GM12878 (cell line): ENCODE measurements around the gene RBSN. TPM values are rescaled to one million over a fixed set of nuclear protein-coding genes. Genes with fewer than 3 reads are reported as not detected.

Source experiments
- ATAC-seq: fragments of 200-7000 bp; cut with Tn5 transposase; 3 replicates; pipeline ENCODE4 v1.9.1; 2020; ENCODE audit warnings: mild to moderate bottlenecking, moderate library complexity
- BruUV-seq: library from RNA; stranded (reverse); fragments of 400-500 nt; replicated peaks from 2 replicates; lab custom pipeline; 2021; lab: Mats Ljungman, UMichigan
- CTCF ChIA-PET: fragments of 300-600 bp; sonication (Branson Sonifier 250); formaldehyde crosslinking; extraction: SDS; loops from one replicate; lab custom pipeline; 2021; ENCODE audit warnings: inconsistent platforms; lab: Yijun Ruan, JAX
- POLR2A ChIA-PET: fragments of 350-600 bp; formaldehyde crosslinking; extraction: SDS; loops from one replicate; lab custom pipeline; 2021; ENCODE audit warnings: inconsistent platforms; lab: Charles Lee
- RAD21 ChIA-PET: fragments of 300-600 bp; sonication (Branson Sonifier 250); formaldehyde crosslinking; loops from one replicate; lab custom pipeline; 2023; ENCODE audit warnings: antibody characterized with exemption; ENCODE audit not compliant: unreplicated experiment; lab: Charles Lee
- SMC1A ChIA-PET: fragments of 300-600 bp; sonication (Branson Sonifier 250); formaldehyde crosslinking; loops from one replicate; lab custom pipeline; 2023; ENCODE audit not compliant: unreplicated experiment, uncharacterized antibody; lab: Charles Lee
- DNase-seq: peaks from one replicate; pipeline ENCODE4 v3.0.0-alpha.2; 2011; ENCODE audit warnings: low read depth, low spot score
- FAIRE-seq: peaks from 3 replicates; lab custom pipeline; 2011; peaks lifted over from hg19 to GRCh38; lab: Jason Lieb, UNC
- H2AFZ ChIP-seq: 2 replicates; pipeline ENCODE4 v1.6.0; 2011; ENCODE audit warnings: low read depth, low read length, control low read depth; ENCODE audit not compliant: control insufficient read depth
- H3K27ac ChIP-seq: 2 replicates; pipeline ENCODE4 v1.5.1; 2011; ENCODE audit warnings: control low read depth; ENCODE audit not compliant: control insufficient read depth, insufficient read depth
- H3K27me3 ChIP-seq, 2 experiments: replicated peaks in 1 of 2; 2 replicates each; pipeline versions ENCODE4 v1.6.0 to v1.6.1; 2011; ENCODE audit warnings: low read length in 1 of 2; ENCODE audit not compliant: control insufficient read depth in 2 of 2, insufficient read depth in 2 of 2
- H3K36me3 ChIP-seq, 2 experiments: 2 replicates each; pipeline ENCODE4 v1.5.1; 2011; ENCODE audit warnings: low read length in 1 of 2; ENCODE audit not compliant: control insufficient read depth in 2 of 2, insufficient read depth in 2 of 2
- H3K4me1 ChIP-seq: 2 replicates; pipeline ENCODE4 v1.6.1; 2011; ENCODE audit warnings: mild to moderate bottlenecking, low read length, moderate library complexity, mixed read lengths; ENCODE audit not compliant: control insufficient read depth, insufficient read depth
- H3K4me2 ChIP-seq: 2 replicates; pipeline ENCODE4 v1.6.0; 2011; ENCODE audit warnings: control low read depth; ENCODE audit not compliant: control insufficient read depth, insufficient read depth
- H3K4me3 ChIP-seq: fragments of 200-600 bp; sonication (generic); 2 replicates; pipeline ENCODE4 v1.5.1; 2016
- H3K79me2 ChIP-seq: 2 replicates; pipeline ENCODE4 v1.6.0; 2011; ENCODE audit warnings: low read length; ENCODE audit not compliant: control insufficient read depth, insufficient read depth
- H3K9ac ChIP-seq: 2 replicates; pipeline ENCODE4 v1.8.0; 2011; ENCODE audit warnings: low read length, control low read depth, mixed read lengths; ENCODE audit not compliant: control insufficient read depth, insufficient read depth
- H3K9me3 ChIP-seq: replicated peaks from 3 replicates; pipeline ENCODE4 v1.5.1; 2011; ENCODE audit warnings: mild to moderate bottlenecking, low read length; ENCODE audit not compliant: control insufficient read depth, insufficient read depth
- H4K20me1 ChIP-seq: 2 replicates; pipeline ENCODE4 v1.6.0; 2011; ENCODE audit not compliant: control insufficient read depth, insufficient read depth
- CREB1 ChIP-seq: IDR thresholded peaks from 2 replicates; pipeline ENCODE4 v1.6.1; 2012; ENCODE audit warnings: low read depth, mild to moderate bottlenecking, inconsistent platforms
- E2F4 ChIP-seq: IDR thresholded peaks from 2 replicates; pipeline ENCODE4 v1.6.1; 2012; ENCODE audit warnings: low read depth, low read length, improper control_type of control experiment
- FOXK2 ChIP-seq: fragments of 450-650 bp; IDR thresholded peaks from 2 replicates; pipeline ENCODE4 v1.6.1; 2017; ENCODE audit warnings: mild to moderate bottlenecking, moderate library complexity
- IKZF2 ChIP-seq, 2 experiments: fragments of 450-650 bp; IDR thresholded peaks; 2 replicates each; pipeline ENCODE4 v1.6.1; 2017; ENCODE audit warnings: mild to moderate bottlenecking in 2 of 2, moderate library complexity in 2 of 2
- MXI1 ChIP-seq: fragments of 150-350 bp; IDR thresholded peaks from 2 replicates; pipeline ENCODE4 v1.6.1; 2011; ENCODE audit warnings: low read depth, mild to moderate bottlenecking, inconsistent platforms, low read length, improper control_type of control experiment
- POLR2A ChIP-seq: IDR thresholded peaks from 2 replicates; pipeline ENCODE4 v1.6.1; 2011; ENCODE audit warnings: low read depth, mild to moderate bottlenecking, low read length
- PRDM15 ChIP-seq: fragments of 450-650 bp; formaldehyde crosslinking; IDR thresholded peaks from 2 replicates; pipeline ENCODE4 v1.4.0; 2020; ENCODE audit warnings: mild to moderate bottlenecking, moderate library complexity
- RB1 ChIP-seq: fragments of 450-650 bp; formaldehyde crosslinking; IDR thresholded peaks from 2 replicates; pipeline ENCODE4 v1.6.1; 2017; ENCODE audit warnings: mild to moderate bottlenecking, borderline replicate concordance
- RELA ChIP-seq: fragments of 450-650 bp; IDR thresholded peaks from 2 replicates; pipeline ENCODE4 v1.8.0; 2014; ENCODE audit warnings: borderline replicate concordance; ENCODE audit not compliant: partially characterized antibody
- RFX5 ChIP-seq: IDR thresholded peaks from 2 replicates; pipeline ENCODE4 v1.6.1; 2011; ENCODE audit warnings: low read depth, low read length, improper control_type of control experiment
- SIX5 ChIP-seq: IDR thresholded peaks from 2 replicates; pipeline ENCODE4 v1.6.1; 2011; ENCODE audit warnings: mild to moderate bottlenecking, low read depth, low read length, moderate library complexity; ENCODE audit not compliant: severe bottlenecking
- TCF12 ChIP-seq: IDR thresholded peaks from 2 replicates; pipeline ENCODE4 v1.6.1; 2011; ENCODE audit warnings: low read depth, mild to moderate bottlenecking, low read length
- YBX1 ChIP-seq: fragments of 450-650 bp; IDR thresholded peaks from 2 replicates; pipeline ENCODE4 v1.6.1; 2016; ENCODE audit warnings: antibody characterized with exemption
- ZNF207 ChIP-seq: fragments of 450-650 bp; IDR thresholded peaks from 2 replicates; pipeline ENCODE4 v1.6.1; 2014; ENCODE audit warnings: antibody characterized with exemption, mild to moderate bottlenecking, borderline replicate concordance
- ZSCAN29 ChIP-seq: fragments of 450-650 bp; IDR thresholded peaks from 2 replicates; pipeline ENCODE4 v1.6.1; 2017; ENCODE audit warnings: mild to moderate bottlenecking, moderate library complexity
- WGBS: methylation state at CpG from one replicate; pipeline ENCODE4 v1.1.6; 2016; ENCODE audit warnings: low lambda C conversion rate; ENCODE audit not compliant: insufficient replicate concordance, insufficient coverage; ENCODE audit errors: missing lambda C conversion rate; 5-methylcytosine and 5-hydroxymethylcytosine counted together
- in situ Hi-C: fragments of 300-500 bp; cut with MboI; formaldehyde crosslinking; loops from 9 replicates; pipeline ENCODE4 v1.14.3; 2018; ENCODE audit warnings: mixed read lengths
- intact Hi-C: fragments of 100-400 bp; cut with micrococcal nuclease; formaldehyde crosslinking; loops from one replicate; pipeline ENCODE4 v1.14.2; 2022; ENCODE audit not compliant: unreplicated experiment
- polyA plus RNA-seq, 11 experiments: library from polyadenylated mRNA; depleted of rRNA in 4 of 11; unstranded in 6 of 11; stranded (reverse) in 5 of 11; fragments of >200 nt; fragmentation: Nextera tagmentation in 4 of 11; fragmentation: Illumina TruSeq in 1 of 11; extraction: Ambion mirVana in 4 of 11; extraction: Trizol in 1 of 11; gene quantifications; 1 replicate in 1 of 11; 2 replicates in 10 of 11; pipeline versions ENCODE4 v1.2.1 to v1.2.3, GENCODE V29; 2011 to 2016; ENCODE audit warnings: inconsistent platforms in 2 of 11, missing spikeins in 2 of 11, low read depth in 1 of 11
- total RNA-seq, 4 experiments: library from RNA; depleted of rRNA in 3 of 4; stranded (reverse); fragments of >200 nt in 3 of 4; fragmentation: Illumina TruSeq in 1 of 4; extraction: Trizol in 1 of 4; gene quantifications; 2 replicates each; pipeline versions ENCODE4 v1.2.1 to v1.2.3, GENCODE V29; 2013 to 2021

RBSN gene
- total and polyA plus RNA-seq, 10 of the 15 experiments (the other 5 are each of a cell fraction or from before 2014, with no cell fraction given), result 2.0 to 17.5 (median 10.5) TPM

- H3K4me3 ChIP-seq, result no peak overlapping the region
- CTCF ChIA-PET, result no interaction called here
- H3K79me2 ChIP-seq, result peaks cover 3% of the 10 kb centered on the region
- H3K9ac ChIP-seq, result no peak overlapping the region
- no peaks in the 10 kb centered on the region for H3K27me3 ChIP-seq
- H4K20me1 ChIP-seq, result no peaks in the 10 kb centered on the region
- BruUV-seq, result no TSS peak
- peaks cover 22% of the 10 kb centered on the region for H3K4me1 ChIP-seq
- intact Hi-C loops (no loop called here), in situ Hi-C loops (no loop called here)
- TF ChIP-seq SIX5 (no peak), E2F4 (no peak), POLR2A (no peak), PRDM15 (CRISPR knock-in tag) (no peak), MXI1 (no peak), TCF12 (no peak), IKZF2 (IDR thresholded peaks at IDR 0.05) (no peak), FOXK2 (no peak), ZNF207 (no peak), ZSCAN29 (no peak), YBX1 (no peak), RELA (no peak), CREB1 (no peak), RFX5 (no peak), RB1 (no peak)
- 95% methylated on average over 1 of the region's 1 CpG for WGBS
- no peak overlapping the region for H3K4me2 ChIP-seq
- RAD21 ChIA-PET, result no interaction called here
- DNase-seq (no peak), ATAC-seq (no peak), FAIRE-seq (peak; percentile 68)
- no peaks in the 10 kb centered on the region for H3K9me3 ChIP-seq
- H3K27ac ChIP-seq, result no peak overlapping the region
- H3K36me3 ChIP-seq, result peaks cover 31 to 71% of the 10 kb centered on the region in 2 experiments
- H2AFZ ChIP-seq, result no peak overlapping the region
- SMC1A ChIA-PET, result no interaction called here
- POLR2A ChIA-PET, result no interaction called here
These were observed 53.3 kb downstream of the RBSN start for GRCh38 chr3:15045667-15046066.
